ENCODE measurements around the gene CDRT4. TPM values are rescaled to one million over a fixed set of nuclear protein-coding genes. Genes with fewer than 3 reads are reported as not detected.

CDRT4 gene
- total RNA-seq, 1 experiment from 2014 or later, result 13.6 TPM

DNA sequence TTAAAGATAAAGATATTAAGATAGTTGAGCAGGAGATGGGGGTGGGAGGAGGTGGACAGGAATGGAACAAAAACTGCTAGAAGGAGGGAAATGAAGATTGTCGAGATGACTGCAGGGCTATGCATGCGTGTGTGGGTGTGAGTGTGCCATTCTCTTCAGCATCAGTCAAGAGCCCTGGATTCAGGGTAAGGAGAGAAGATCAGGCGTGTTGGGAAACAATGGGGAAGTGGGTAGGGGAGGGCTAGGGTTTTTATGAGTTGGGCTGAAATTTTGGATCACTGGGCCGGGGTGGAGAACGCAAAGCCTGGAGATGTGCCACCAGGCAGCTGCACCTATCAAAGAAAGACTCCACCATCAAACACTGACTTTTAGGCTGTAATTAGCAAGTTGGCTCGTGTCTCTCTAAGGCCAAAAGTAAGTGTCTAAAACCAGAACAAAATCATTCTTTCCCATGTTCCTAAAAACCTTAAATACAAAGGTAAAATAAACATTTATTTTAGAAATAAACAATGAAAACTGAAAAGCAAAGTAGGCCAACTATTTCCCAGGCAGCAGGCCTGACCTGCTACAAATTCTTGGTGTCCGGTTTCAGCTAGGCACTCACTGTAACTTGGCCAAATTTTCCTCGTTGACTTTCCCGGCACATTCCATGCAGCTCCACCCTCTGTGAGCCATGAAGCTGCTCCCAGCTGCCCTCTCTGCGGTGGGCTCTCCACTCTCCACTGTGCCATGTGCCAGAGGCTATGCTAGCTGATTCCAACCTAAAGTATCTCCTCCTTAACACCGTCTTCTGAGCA lies 4.2 kb downstream of the CDRT4 start:
- no peaks in the 10 kb centered on the region for H3K9me2 ChIP-seq (replicated peaks; ENCODE audit: insufficient read depth, low read length)
- no peak overlapping the region for H3K4me3 ChIP-seq (ENCODE audit: low read length)
- H3K9me3 ChIP-seq (ENCODE audit: low read length), result no peaks in the 10 kb centered on the region
- H3K4me2 ChIP-seq (ENCODE audit: low read depth, low read length, poor library complexity, severe bottlenecking), result no peak overlapping the region
- no peaks in the 10 kb centered on the region for H3K36me3 ChIP-seq (ENCODE audit: insufficient read depth, low read length)
- no peak overlapping the region for H3K9ac ChIP-seq (ENCODE audit: low read length)
- H3K79me2 ChIP-seq (ENCODE audit: low read length), result no peaks in the 10 kb centered on the region
- no peak overlapping the region for H2AFZ ChIP-seq (ENCODE audit: low read length)
- H3K27me3 ChIP-seq (ENCODE audit: low read length), result no peaks in the 10 kb centered on the region
- DNase-seq, result no peak
- no peak overlapping the region for H3K27ac ChIP-seq (ENCODE audit: low read length)
- no peaks in the 10 kb centered on the region for H3K4me1 ChIP-seq (ENCODE audit: low read length)
- no peaks in the 10 kb centered on the region for H4K20me1 ChIP-seq (ENCODE audit: insufficient read depth, low read depth, low read length)

DNA sequence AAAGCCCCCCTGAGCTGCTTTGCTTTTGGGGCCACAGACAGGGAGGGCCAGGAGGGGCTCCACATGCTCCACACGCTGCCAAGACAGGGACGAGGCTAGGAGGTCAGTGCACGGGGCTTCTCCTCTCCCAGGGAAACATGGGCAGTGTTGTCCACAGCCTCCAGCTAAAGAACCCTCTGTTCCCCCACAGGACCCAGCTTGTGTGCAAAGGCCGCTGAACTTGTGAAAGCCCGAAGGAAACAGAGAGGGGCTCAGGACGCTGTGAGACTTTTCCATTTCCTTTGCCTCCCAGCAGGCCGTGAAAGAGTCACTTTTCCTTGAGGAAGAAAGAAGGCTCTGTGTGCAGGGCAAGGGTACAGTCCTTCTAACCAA lies 9.7 kb downstream of the CDRT4 start:
- Histone ChIP-seq H2AFZ (ENCODE audit: low read length) (no peak overlapping the region), H3K79me2 (ENCODE audit: low read length) (no peaks in the 10 kb centered on the region), H3K36me3 (ENCODE audit: insufficient read depth, low read length) (no peaks in the 10 kb centered on the region), H3K9ac (ENCODE audit: low read length) (no peak overlapping the region), H3K27ac (ENCODE audit: low read length) (no peak overlapping the region), H3K27me3 (ENCODE audit: low read length) (no peaks in the 10 kb centered on the region), H3K9me3 (ENCODE audit: low read length) (no peaks in the 10 kb centered on the region), H4K20me1 (ENCODE audit: insufficient read depth, low read depth, low read length) (no peaks in the 10 kb centered on the region), H3K4me1 (ENCODE audit: low read length) (no peaks in the 10 kb centered on the region), H3K4me3 (ENCODE audit: low read length) (no peak overlapping the region), H3K4me2 (ENCODE audit: low read depth, low read length, poor library complexity, severe bottlenecking) (no peak overlapping the region), H3K9me2 (replicated peaks; ENCODE audit: insufficient read depth, low read length) (no peaks in the 10 kb centered on the region)
- DNase-seq, result no peak

DNA sequence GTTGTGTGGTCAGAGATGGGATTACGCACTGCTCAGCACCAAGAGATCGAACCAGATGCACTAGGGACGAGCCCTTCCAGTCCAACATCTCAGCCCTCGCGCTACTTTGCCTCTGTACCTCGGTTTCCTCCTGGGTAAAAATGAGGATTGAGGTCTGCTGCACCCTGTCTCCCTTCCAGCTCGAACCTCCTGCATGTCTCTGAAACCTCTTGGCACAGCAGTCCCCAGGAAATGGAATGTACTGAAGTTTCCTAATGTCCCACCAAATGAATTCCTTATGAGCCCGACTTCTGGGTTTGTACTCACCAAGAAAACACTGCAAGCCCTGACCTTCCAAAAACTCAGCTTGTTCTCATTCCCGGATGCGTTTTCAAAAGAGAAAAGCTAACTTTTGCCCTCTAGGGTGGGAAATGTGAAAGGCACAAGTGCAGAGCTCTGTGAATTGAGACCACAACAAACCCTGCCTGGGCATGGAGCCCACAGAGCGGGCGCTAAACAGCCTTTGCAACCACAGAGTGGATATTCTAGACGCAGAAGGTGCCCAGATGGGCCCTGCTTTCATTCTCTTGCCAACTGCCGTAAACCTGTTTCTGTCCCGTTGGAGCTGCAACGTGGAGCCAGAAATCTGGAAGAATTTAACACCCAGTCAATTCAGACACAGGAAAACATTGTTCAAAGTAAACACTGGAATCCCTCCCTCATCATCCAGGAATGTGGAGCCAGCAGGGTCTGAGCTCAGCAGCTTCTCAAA lies 10.3 kb downstream of the CDRT4 start:
- no peaks in the 10 kb centered on the region for H3K79me2 ChIP-seq (ENCODE audit: low read length)
- H3K4me1 ChIP-seq (ENCODE audit: low read length), result no peaks in the 10 kb centered on the region
- no peaks in the 10 kb centered on the region for H3K9me3 ChIP-seq (ENCODE audit: low read length)
- no peak overlapping the region for H2AFZ ChIP-seq (ENCODE audit: low read length)
- no peaks in the 10 kb centered on the region for H3K9me2 ChIP-seq (replicated peaks; ENCODE audit: insufficient read depth, low read length)
- no peak overlapping the region for H3K4me3 ChIP-seq (ENCODE audit: low read length)
- no peak for DNase-seq
- H3K9ac ChIP-seq (ENCODE audit: low read length), result no peak overlapping the region
- no peak overlapping the region for H3K27ac ChIP-seq (ENCODE audit: low read length)
- H3K36me3 ChIP-seq (ENCODE audit: insufficient read depth, low read length), result no peaks in the 10 kb centered on the region
- H4K20me1 ChIP-seq (ENCODE audit: insufficient read depth, low read depth, low read length), result no peaks in the 10 kb centered on the region
- H3K4me2 ChIP-seq (ENCODE audit: low read depth, low read length, poor library complexity, severe bottlenecking), result no peak overlapping the region
- H3K27me3 ChIP-seq (ENCODE audit: low read length), result no peaks in the 10 kb centered on the region

DNA sequence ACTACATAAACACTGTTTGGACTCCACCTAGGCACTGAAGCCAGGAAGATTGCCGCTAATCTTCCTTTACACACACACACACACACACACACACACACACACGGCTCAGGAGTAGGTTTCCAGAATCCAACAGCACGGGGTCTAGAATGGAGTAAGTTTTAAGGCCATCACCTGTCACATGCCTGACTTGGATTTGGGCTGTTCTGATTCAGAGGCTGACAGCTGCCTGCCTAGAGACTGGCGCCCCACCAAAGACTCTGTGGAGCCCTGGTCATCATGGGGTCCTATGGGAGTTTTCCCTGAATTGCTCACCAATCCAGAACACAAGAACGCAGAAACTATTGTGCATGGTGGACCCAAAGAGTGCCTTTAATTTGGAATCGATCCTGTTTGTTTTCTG lies 10.9 kb downstream of the CDRT4 start:
- H3K4me2 ChIP-seq (ENCODE audit: low read depth, low read length, poor library complexity, severe bottlenecking), result no peak overlapping the region
- no peaks in the 10 kb centered on the region for H3K4me1 ChIP-seq (ENCODE audit: low read length)
- H3K9me2 ChIP-seq (replicated peaks; ENCODE audit: insufficient read depth, low read length), result no peaks in the 10 kb centered on the region
- no peaks in the 10 kb centered on the region for H3K79me2 ChIP-seq (ENCODE audit: low read length)
- H2AFZ ChIP-seq (ENCODE audit: low read length), result no peak overlapping the region
- H3K27me3 ChIP-seq (ENCODE audit: low read length), result no peaks in the 10 kb centered on the region
- no peaks in the 10 kb centered on the region for H3K36me3 ChIP-seq (ENCODE audit: insufficient read depth, low read length)
- H3K9me3 ChIP-seq (ENCODE audit: low read length), result no peaks in the 10 kb centered on the region
- no peaks in the 10 kb centered on the region for H4K20me1 ChIP-seq (ENCODE audit: insufficient read depth, low read depth, low read length)
- no peak overlapping the region for H3K27ac ChIP-seq (ENCODE audit: low read length)
- no peak for DNase-seq
- no peak overlapping the region for H3K4me3 ChIP-seq (ENCODE audit: low read length)
- H3K9ac ChIP-seq (ENCODE audit: low read length), result no peak overlapping the region

DNA sequence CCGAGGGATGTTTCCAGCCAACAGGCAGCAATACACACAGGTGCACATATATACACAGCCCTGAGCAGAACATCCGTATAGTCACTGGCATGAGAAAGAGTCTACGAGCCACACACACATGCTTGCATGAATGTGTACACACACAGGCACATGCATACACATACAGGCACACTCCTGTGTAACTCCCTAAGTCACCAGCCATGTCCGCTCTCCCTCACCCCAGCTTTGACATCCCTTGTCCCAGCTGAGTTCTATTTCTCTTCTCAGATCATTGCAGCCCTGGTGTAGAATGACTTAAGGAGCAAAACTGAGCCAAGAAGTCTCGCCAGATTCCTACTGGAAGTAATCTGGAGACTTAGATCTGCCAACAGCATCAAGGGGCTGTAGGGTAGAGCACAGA lies 13.1 kb downstream of the CDRT4 start:
- Histone ChIP-seq H3K9ac (ENCODE audit: low read length) (no peak overlapping the region), H3K4me2 (ENCODE audit: low read depth, low read length, poor library complexity, severe bottlenecking) (no peak overlapping the region), H3K27ac (ENCODE audit: low read length) (no peak overlapping the region), H3K79me2 (ENCODE audit: low read length) (no peaks in the 10 kb centered on the region), H3K9me2 (replicated peaks; ENCODE audit: insufficient read depth, low read length) (no peaks in the 10 kb centered on the region), H3K27me3 (ENCODE audit: low read length) (no peaks in the 10 kb centered on the region), H3K36me3 (ENCODE audit: insufficient read depth, low read length) (no peaks in the 10 kb centered on the region), H3K9me3 (ENCODE audit: low read length) (no peaks in the 10 kb centered on the region), H2AFZ (ENCODE audit: low read length) (no peak overlapping the region), H3K4me3 (ENCODE audit: low read length) (no peak overlapping the region), H3K4me1 (ENCODE audit: low read length) (no peaks in the 10 kb centered on the region), H4K20me1 (ENCODE audit: insufficient read depth, low read depth, low read length) (no peaks in the 10 kb centered on the region)
- DNase-seq, result no peak

DNA sequence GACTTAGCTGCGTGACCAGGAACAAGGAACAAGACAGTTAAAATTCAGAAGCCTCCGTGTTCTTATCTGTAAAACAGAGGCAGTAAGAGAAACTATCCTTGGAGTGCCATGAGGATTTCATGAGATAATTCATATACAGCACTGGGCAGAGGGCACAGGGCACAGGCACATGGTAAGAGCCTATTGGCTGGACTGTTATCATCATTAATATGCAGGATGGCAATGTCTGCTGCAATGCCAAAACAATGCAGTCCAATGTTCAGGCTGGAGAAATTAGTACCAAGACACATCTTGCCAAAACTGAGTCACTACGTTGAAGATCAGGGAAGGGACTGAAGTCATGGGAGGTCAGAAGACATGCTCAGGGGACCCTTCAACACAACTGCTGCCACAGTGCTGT lies 13.6 kb downstream of the CDRT4 start:
- no peak overlapping the region for H2AFZ ChIP-seq (ENCODE audit: low read length)
- no peak overlapping the region for H3K27ac ChIP-seq (ENCODE audit: low read length)
- H3K9ac ChIP-seq (ENCODE audit: low read length), result no peak overlapping the region
- peaks cover 3% of the 10 kb centered on the region; the same call in 1 of the 2 replicates for H3K4me1 ChIP-seq (ENCODE audit: low read length)
- no peaks in the 10 kb centered on the region for H3K79me2 ChIP-seq (ENCODE audit: low read length)
- H3K4me3 ChIP-seq (ENCODE audit: low read length), result no peak overlapping the region
- no peaks in the 10 kb centered on the region for H3K9me2 ChIP-seq (replicated peaks; ENCODE audit: insufficient read depth, low read length)
- H4K20me1 ChIP-seq (ENCODE audit: insufficient read depth, low read depth, low read length), result no peaks in the 10 kb centered on the region
- no peaks in the 10 kb centered on the region for H3K27me3 ChIP-seq (ENCODE audit: low read length)
- H3K36me3 ChIP-seq (ENCODE audit: insufficient read depth, low read length), result no peaks in the 10 kb centered on the region
- H3K4me2 ChIP-seq (ENCODE audit: low read depth, low read length, poor library complexity, severe bottlenecking), result no peak overlapping the region
- no peak for DNase-seq
- no peaks in the 10 kb centered on the region for H3K9me3 ChIP-seq (ENCODE audit: low read length)

DNA sequence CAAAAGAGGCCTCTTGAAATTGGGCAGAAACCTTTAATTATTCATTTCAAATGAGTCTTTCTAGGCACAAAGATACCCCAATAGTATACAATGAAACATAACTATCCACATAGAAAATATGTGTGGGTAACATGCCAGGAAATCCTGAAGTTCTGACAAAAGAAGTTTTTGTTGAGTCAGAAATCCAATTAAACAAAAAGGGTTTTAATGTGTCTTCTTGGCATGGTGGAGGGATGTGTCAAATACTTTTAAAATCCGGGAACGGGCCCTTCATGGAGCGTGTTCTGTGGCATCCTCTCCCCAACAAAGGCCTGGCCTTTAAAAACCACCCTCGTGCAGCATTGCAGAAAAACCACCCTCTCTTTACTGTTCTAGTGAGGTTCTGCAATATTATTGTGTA lies 14.2 kb downstream of the CDRT4 start:
- DNase-seq, result no peak
- Histone ChIP-seq H3K4me2 (ENCODE audit: low read depth, low read length, poor library complexity, severe bottlenecking) (no peak overlapping the region), H3K79me2 (ENCODE audit: low read length) (no peaks in the 10 kb centered on the region), H3K9me3 (ENCODE audit: low read length) (no peaks in the 10 kb centered on the region), H3K27me3 (ENCODE audit: low read length) (no peaks in the 10 kb centered on the region), H3K4me3 (ENCODE audit: low read length) (no peak overlapping the region), H2AFZ (ENCODE audit: low read length) (no peak overlapping the region), H3K27ac (ENCODE audit: low read length) (no peak overlapping the region), H3K9ac (ENCODE audit: low read length) (no peak overlapping the region), H3K4me1 (ENCODE audit: low read length) (peaks cover 3% of the 10 kb centered on the region; the same call in 1 of the 2 replicates), H3K36me3 (ENCODE audit: insufficient read depth, low read length) (no peaks in the 10 kb centered on the region), H3K9me2 (replicated peaks; ENCODE audit: insufficient read depth, low read length) (no peaks in the 10 kb centered on the region), H4K20me1 (ENCODE audit: insufficient read depth, low read depth, low read length) (no peaks in the 10 kb centered on the region)

DNA sequence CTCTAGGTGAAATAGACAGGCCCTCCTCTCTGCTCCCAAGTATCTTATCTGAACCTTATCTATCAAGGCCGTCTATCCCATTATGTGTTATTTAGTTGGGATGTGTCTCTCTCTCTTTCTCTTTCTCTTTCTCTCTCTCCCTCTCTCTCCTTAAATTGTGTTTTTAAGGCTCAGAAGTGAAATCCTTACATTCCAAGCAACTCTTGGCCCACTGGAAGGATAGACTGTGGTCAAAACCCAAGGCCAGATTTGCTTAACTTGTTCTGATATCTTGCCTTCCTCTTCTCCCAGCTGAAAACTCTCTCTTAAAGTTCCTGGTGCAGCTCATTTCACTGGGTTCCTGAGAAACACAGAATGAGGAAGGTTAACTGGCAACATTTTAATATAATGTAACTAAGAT lies 14.7 kb downstream of the CDRT4 start:
- Histone ChIP-seq H3K9ac (ENCODE audit: low read length) (no peak overlapping the region), H3K9me3 (ENCODE audit: low read length) (no peaks in the 10 kb centered on the region), H3K36me3 (ENCODE audit: insufficient read depth, low read length) (no peaks in the 10 kb centered on the region), H3K27me3 (ENCODE audit: low read length) (no peaks in the 10 kb centered on the region), H2AFZ (ENCODE audit: low read length) (no peak overlapping the region), H3K4me1 (ENCODE audit: low read length) (peaks cover 3% of the 10 kb centered on the region; the same call in 1 of the 2 replicates), H4K20me1 (ENCODE audit: insufficient read depth, low read depth, low read length) (no peaks in the 10 kb centered on the region), H3K79me2 (ENCODE audit: low read length) (no peaks in the 10 kb centered on the region), H3K9me2 (replicated peaks; ENCODE audit: insufficient read depth, low read length) (no peaks in the 10 kb centered on the region), H3K4me2 (ENCODE audit: low read depth, low read length, poor library complexity, severe bottlenecking) (no peak overlapping the region), H3K4me3 (ENCODE audit: low read length) (no peak overlapping the region), H3K27ac (ENCODE audit: low read length) (no peak overlapping the region)
- DNase-seq, result no peak

Measured in Karpas-422 (cell line).